H1 (cell line): ENCODE measurements around the gene RPLP2.

Experiments used
- BCL11A ChIP-seq, 2 experiments: IDR thresholded peaks; one replicate each; pipeline ENCODE4 v1.6.1; 2011; ENCODE audit warnings: low read depth in 2 of 2, low read length in 2 of 2, mild to moderate bottlenecking in 2 of 2
- CBX8 ChIP-seq: fragments of 300-800, 300-1000 bp; sonication (generic); IDR thresholded peaks from 2 replicates; pipeline ENCODE4 v1.7.1; 2016; ENCODE audit warnings: low read depth, low read length, borderline replicate concordance
- EP300 ChIP-seq, 2 experiments: IDR thresholded peaks; 1 replicate in 1 of 2; 2 replicates in 1 of 2; pipeline ENCODE4 v1.6.1; 2011 to 2012; ENCODE audit warnings: low read depth in 2 of 2, low read length in 2 of 2, mild to moderate bottlenecking in 2 of 2, borderline replicate concordance in 1 of 2, inconsistent platforms in 1 of 2, moderate library complexity in 1 of 2
- TF ChIP-seq, protein P1 (sequence below), 3 experiments: IDR thresholded peaks; 1 replicate in 2 of 3; 2 replicates in 1 of 3; pipeline versions ENCODE4 v1.5.1 to v1.6.1; 2011; ENCODE audit warnings: low read length in 3 of 3, mild to moderate bottlenecking in 3 of 3, inconsistent platforms in 2 of 3, low read depth in 1 of 3, moderate library complexity in 1 of 3; ENCODE audit not compliant: insufficient read depth in 1 of 3; ENCODE audit errors: control extremely low read depth in 1 of 3

DNA sequence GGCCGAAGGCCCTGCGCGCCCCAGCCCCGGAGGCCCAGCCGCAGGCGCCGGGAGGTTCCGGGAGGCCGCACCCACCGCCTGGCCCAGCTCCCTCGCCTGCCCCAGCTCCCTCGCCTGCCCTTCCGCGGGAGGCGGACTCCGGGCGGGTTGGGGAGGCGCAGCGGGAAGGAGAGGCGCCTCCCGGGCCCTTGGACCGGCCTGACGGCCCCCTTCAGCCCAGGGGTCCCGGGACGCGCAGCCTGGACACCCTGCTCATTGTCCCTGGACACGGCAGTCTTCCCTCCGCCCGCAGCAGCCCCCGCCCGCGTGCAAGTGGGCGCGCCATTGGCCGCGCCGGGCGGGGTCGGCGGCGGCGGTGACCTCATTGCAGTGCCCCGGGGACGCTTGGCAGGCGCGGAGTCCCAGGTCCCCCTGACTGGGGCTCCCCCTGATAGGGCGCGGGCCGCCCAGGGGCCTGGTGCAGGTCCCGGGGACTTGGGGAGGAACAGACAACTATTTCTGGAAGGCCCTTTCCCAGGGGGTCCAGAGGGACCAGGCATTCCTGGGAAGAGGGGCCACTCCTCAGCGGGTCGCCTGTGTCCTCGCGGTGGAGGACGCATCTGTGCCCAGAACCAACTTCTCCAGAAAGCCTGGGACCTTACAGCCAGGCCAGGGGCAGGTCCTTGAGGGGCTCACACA is 23.5 kb downstream of the RPLP2 start:
- TF ChIP-seq, protein P1, sequence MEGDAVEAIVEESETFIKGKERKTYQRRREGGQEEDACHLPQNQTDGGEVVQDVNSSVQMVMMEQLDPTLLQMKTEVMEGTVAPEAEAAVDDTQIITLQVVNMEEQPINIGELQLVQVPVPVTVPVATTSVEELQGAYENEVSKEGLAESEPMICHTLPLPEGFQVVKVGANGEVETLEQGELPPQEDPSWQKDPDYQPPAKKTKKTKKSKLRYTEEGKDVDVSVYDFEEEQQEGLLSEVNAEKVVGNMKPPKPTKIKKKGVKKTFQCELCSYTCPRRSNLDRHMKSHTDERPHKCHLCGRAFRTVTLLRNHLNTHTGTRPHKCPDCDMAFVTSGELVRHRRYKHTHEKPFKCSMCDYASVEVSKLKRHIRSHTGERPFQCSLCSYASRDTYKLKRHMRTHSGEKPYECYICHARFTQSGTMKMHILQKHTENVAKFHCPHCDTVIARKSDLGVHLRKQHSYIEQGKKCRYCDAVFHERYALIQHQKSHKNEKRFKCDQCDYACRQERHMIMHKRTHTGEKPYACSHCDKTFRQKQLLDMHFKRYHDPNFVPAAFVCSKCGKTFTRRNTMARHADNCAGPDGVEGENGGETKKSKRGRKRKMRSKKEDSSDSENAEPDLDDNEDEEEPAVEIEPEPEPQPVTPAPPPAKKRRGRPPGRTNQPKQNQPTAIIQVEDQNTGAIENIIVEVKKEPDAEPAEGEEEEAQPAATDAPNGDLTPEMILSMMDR (IDR thresholded peaks at IDR 0.05; ENCODE audit: control extremely low read depth in 1 of 3, insufficient read depth in 1 of 3, low read depth in 1 of 3, low read length in 3 of 3) = no peak
- TF ChIP-seq CBX8 (no peak), BCL11A (IDR thresholded peaks at IDR 0.05; ENCODE audit: low read depth in 2 of 2, low read length in 2 of 2) (no peak), EP300 (IDR thresholded peaks at IDR 0.05; ENCODE audit: borderline replicate concordance in 1 of 2, low read depth in 2 of 2, low read length in 2 of 2) (no peak)
